ENCODE data around the gene MOGAT1.
"Not testable (repeated sequence)": the region's sequence is repeated elsewhere in the genome, so short reads cannot be mapped to it uniquely, and the experiment has no call there.

The MOGAT1 gene

GRCh38 chr2:222743251-222743812, 71.9 kb downstream of the MOGAT1 start:
- DNase-seq (ENCODE audit: low spot score): no peak

GRCh38 chr2:222745836-222746559, 74.5 kb downstream of the MOGAT1 start:
- DNase-seq (ENCODE audit: low spot score): no peak

- DNase-seq (ENCODE audit: low spot score): no peak
Observed at GRCh38 chr2:222747526-222748160, 76.2 kb downstream of the MOGAT1 start.

GRCh38 chr2:222750533-222750932, 79.1 kb downstream of the MOGAT1 start:
- no peak for DNase-seq (ENCODE audit: low spot score)

GRCh38 chr2:222751238-222751637, 79.8 kb downstream of the MOGAT1 start:
- no peak for DNase-seq (ENCODE audit: low spot score)

- DNase-seq (ENCODE audit: low spot score): no peak
Observed at GRCh38 chr2:222751821-222752719, 80.6 kb downstream of the MOGAT1 start.

- DNase-seq (ENCODE audit: low spot score): no peak
Observed at GRCh38 chr2:222752746-222753145, 81.3 kb downstream of the MOGAT1 start.

- peak; percentile 45 for DNase-seq (ENCODE audit: low spot score)
Observed at GRCh38 chr2:222753251-222753824, 81.9 kb downstream of the MOGAT1 start.

GRCh38 chr2:222754324-222754930, 83.0 kb downstream of the MOGAT1 start:
- DNase-seq (ENCODE audit: low spot score): no peak

GRCh38 chr2:222755593-222755992, 84.1 kb downstream of the MOGAT1 start:
- not testable (repeated sequence) for DNase-seq (ENCODE audit: low spot score)

GRCh38 chr2:222756362-222756831, 84.9 kb downstream of the MOGAT1 start:
- DNase-seq (ENCODE audit: low spot score): no peak

GRCh38 chr2:222756951-222757650, 85.6 kb downstream of the MOGAT1 start:
- no peak for DNase-seq (ENCODE audit: low spot score)

All from HuH-7 (cell line).